ENCODE data around the gene STPG3.
"Not testable (repeated sequence)": the region's sequence is repeated elsewhere in the genome, so short reads cannot be mapped to it uniquely, and the experiment has no call there.

STPG3 gene

GRCh38 chr9:137234758-137235423 lies 16.2 kb upstream of the STPG3 start:
- H3K4me3 ChIP-seq (ENCODE audit: low read depth, low read length), result no peak overlapping the region
- no peak for DNase-seq (ENCODE audit: low read depth)
- no peak for TF ChIP-seq CTCF (IDR thresholded peaks at IDR 0.05; ENCODE audit: insufficient read depth, low read depth, low read length, missing control alignments)

- TF ChIP-seq CTCF (IDR thresholded peaks at IDR 0.05; ENCODE audit: insufficient read depth, low read depth, low read length, missing control alignments), result no peak
- no peak overlapping the region for H3K4me3 ChIP-seq (ENCODE audit: low read depth, low read length)
- no peak for DNase-seq (ENCODE audit: low read depth)
Observed at GRCh38 chr9:137235424-137236237, 15.5 kb upstream of the STPG3 start.

GRCh38 chr9:137236238-137236935 lies 14.7 kb upstream of the STPG3 start:
- H3K4me3 ChIP-seq (ENCODE audit: low read depth, low read length), result no peak overlapping the region
- DNase-seq (ENCODE audit: low read depth), result peak; percentile 91
- TF ChIP-seq CTCF (IDR thresholded peaks at IDR 0.05; ENCODE audit: insufficient read depth, low read depth, low read length, missing control alignments), result peak; percentile 98

GRCh38 chr9:137236936-137237421 lies 14.1 kb upstream of the STPG3 start:
- H3K4me3 ChIP-seq (ENCODE audit: low read depth, low read length), result no peak overlapping the region
- no peak for DNase-seq (ENCODE audit: low read depth)
- no peak for TF ChIP-seq CTCF (IDR thresholded peaks at IDR 0.05; ENCODE audit: insufficient read depth, low read depth, low read length, missing control alignments)

- no peak for TF ChIP-seq CTCF (IDR thresholded peaks at IDR 0.05; ENCODE audit: insufficient read depth, low read depth, low read length, missing control alignments)
- no peak overlapping the region for H3K4me3 ChIP-seq (ENCODE audit: low read depth, low read length)
- no peak for DNase-seq (ENCODE audit: low read depth)
Observed at GRCh38 chr9:137237759-137238726, 13.0 kb upstream of the STPG3 start.

GRCh38 chr9:137239541-137240200 lies 11.4 kb upstream of the STPG3 start:
- DNase-seq (ENCODE audit: low read depth), result not testable (repeated sequence)
- H3K4me3 ChIP-seq (ENCODE audit: low read depth, low read length), result peak overlapping the region; percentile 62
